ENCODE results near the gene KIF13A. TPM values are rescaled to one million over a fixed set of nuclear protein-coding genes. Genes with fewer than 3 reads are reported as not detected.

Gene KIF13A
- total and polyA plus RNA-seq, 9 of the 15 experiments (the other 6 are each of a cell fraction or from before 2014, with no cell fraction given) = 3.6 to 44.3 (median 29.7) TPM

- TF ChIP-seq MGA (IDR thresholded peaks at IDR 0.05) = peak; percentile 32; the same call in 1 of the 2 replicates
- TF ChIP-seq L3MBTL2 (IDR thresholded peaks at IDR 0.05) = peak; percentile 50; the same call in 1 of the 2 replicates
- TF ChIP-seq ZNF695 (CRISPR knock-in tag; IDR thresholded peaks at IDR 0.05) = no peak
- no peak for TF ChIP-seq FOXM1 (IDR thresholded peaks at IDR 0.05; ENCODE audit: low read depth)
- no peak for TF ChIP-seq FOXM1 (CRISPR knock-in tag; IDR thresholded peaks at IDR 0.05; ENCODE audit: low read depth)
- TF ChIP-seq ZNF512 (tag; IDR thresholded peaks at IDR 0.05) = no peak
- TF ChIP-seq ARID1B (IDR thresholded peaks at IDR 0.05) = peak; percentile 72
- no peak for TF ChIP-seq U2AF2 (optimal IDR thresholded peaks at IDR 0.05; ENCODE audit: low read depth, low read length)
- TF ChIP-seq TEAD4 (IDR thresholded peaks at IDR 0.05; ENCODE audit: low read length) = no peak
- no peak for TF ChIP-seq TEAD4 (CRISPR knock-in tag; IDR thresholded peaks at IDR 0.05; ENCODE audit: borderline replicate concordance)
- no peak for TF ChIP-seq PCBP1 (IDR thresholded peaks at IDR 0.05; ENCODE audit: low read depth, low read length, poor library complexity, severe bottlenecking)
- no peak for TF ChIP-seq MYC (IDR thresholded peaks at IDR 0.05; ENCODE audit: low read depth, low read length)
- 0 out of 2 replicates have a peak, but pooled peaks have one; percentile 21 for TF ChIP-seq MYC (CRISPR knock-in tag; IDR thresholded peaks at IDR 0.05; ENCODE audit: borderline replicate concordance, low read depth)
- peak; percentile 46 for TF ChIP-seq CBFA2T2 (conservative IDR thresholded peaks at IDR 0.05)
- peak; percentile 63 for TF ChIP-seq TAL1 (IDR thresholded peaks at IDR 0.05)
- TF ChIP-seq KDM1A (IDR thresholded peaks at IDR 0.05) = peak in 1 of 2 experiments; percentile 7; a peak in 1 of 4 replicates
These were observed 116.9 kb downstream of the KIF13A start (continued) for GRCh38 chr6:17870300-17871188.
